Stimulated activated CD8-positive, alpha-beta memory T cell treated with anti-CD3 and anti-CD28 coated beads, Interleukin-4, amount 100 ng/mL, for 4 hours (primary cell): ENCODE measurements around the gene TOP1.
"Not testable (repeated sequence)": the region's sequence is repeated elsewhere in the genome, so short reads cannot be mapped to it uniquely, and the experiment has no call there.

Experiments used
- DNase-seq, 2 donors: peaks; one replicate each; pipeline ENCODE4 v3.0.0-alpha.2; 2020; ENCODE audit warnings: low read depth in 2 of 2, low spot score in 1 of 2

Gene TOP1

GRCh38 chr20:41091927-41092326 is 63.3 kb downstream of the TOP1 start:
- no peak for DNase-seq

- DNase-seq: no peak
Observed at GRCh38 chr20:41094353-41095055, 65.9 kb downstream of the TOP1 start.

- DNase-seq: peak; percentile 13
Observed at GRCh38 chr20:41095110-41095969, 66.7 kb downstream of the TOP1 start.

GRCh38 chr20:41098703-41099250 is 70.2 kb downstream of the TOP1 start:
- no peak for DNase-seq

GRCh38 chr20:41100001-41100480 is 71.4 kb downstream of the TOP1 start:
- no peak for DNase-seq

- DNase-seq: no peak
Observed at GRCh38 chr20:41101660-41102059, 73.0 kb downstream of the TOP1 start.

- DNase-seq: no peak
Observed at GRCh38 chr20:41108531-41108930, 79.9 kb downstream of the TOP1 start.

GRCh38 chr20:41110012-41110411 is 81.4 kb downstream of the TOP1 start:
- no peak for DNase-seq

- DNase-seq: no peak
Observed at GRCh38 chr20:41110930-41111577, 82.4 kb downstream of the TOP1 start.

- DNase-seq: no peak
Observed at GRCh38 chr20:41111578-41111951, 82.9 kb downstream of the TOP1 start.

- DNase-seq: no peak
Observed at GRCh38 chr20:41116282-41116956, 87.8 kb downstream of the TOP1 start.

- DNase-seq: not testable (repeated sequence)
Observed at GRCh38 chr20:41118159-41118558, 89.5 kb downstream of the TOP1 start.

GRCh38 chr20:41118632-41119031 is 90.0 kb downstream of the TOP1 start:
- no peak for DNase-seq

GRCh38 chr20:41119614-41120561 is 91.3 kb downstream of the TOP1 start:
- no peak for DNase-seq

GRCh38 chr20:41121399-41121798 is 92.8 kb downstream of the TOP1 start:
- DNase-seq: no peak

GRCh38 chr20:41123631-41124030 is 95.0 kb downstream of the TOP1 start:
- DNase-seq: no peak

GRCh38 chr20:41124451-41125094 is 96.0 kb downstream of the TOP1 start:
- no peak for DNase-seq

- no peak for DNase-seq
Observed at GRCh38 chr20:41125530-41126457, 97.2 kb downstream of the TOP1 start.
